Osteocyte (in vitro differentiated cells): ENCODE data around the gene HSPA8. TPM values are rescaled to one million over a fixed set of nuclear protein-coding genes. Genes with fewer than 3 reads are reported as not detected.

ENCODE experiments used
- DNase-seq: peaks from one replicate; pipeline ENCODE4 v3.0.0; 2021; ENCODE audit warnings: mixed read lengths; ENCODE audit not compliant: unreplicated experiment; ENCODE audit errors: extremely low spot score
- H3K27ac Mint-ChIP-seq: one replicate; pipeline ENCODE4 v1.8.0; 2021; ENCODE audit warnings: mild to moderate bottlenecking, mixed read lengths; ENCODE audit not compliant: unreplicated experiment
- H3K27me3 Mint-ChIP-seq: one replicate; pipeline ENCODE4 v1.8.0; 2021; ENCODE audit warnings: mixed read lengths; ENCODE audit not compliant: unreplicated experiment
- H3K36me3 Mint-ChIP-seq: one replicate; pipeline ENCODE4 v1.8.0; 2021; ENCODE audit warnings: mixed read lengths; ENCODE audit not compliant: unreplicated experiment
- H3K4me1 Mint-ChIP-seq: one replicate; pipeline ENCODE4 v1.8.0; 2021; ENCODE audit warnings: mixed read lengths; ENCODE audit not compliant: unreplicated experiment
- H3K4me3 Mint-ChIP-seq: one replicate; pipeline ENCODE4 v1.8.0; 2021; ENCODE audit warnings: mild to moderate bottlenecking, moderate library complexity, mixed read lengths; ENCODE audit not compliant: unreplicated experiment
- H3K9me3 Mint-ChIP-seq: one replicate; pipeline ENCODE4 v1.8.0; 2021; ENCODE audit warnings: mixed read lengths; ENCODE audit not compliant: unreplicated experiment
- CTCF ChIP-seq: fragments of 200-600 bp; sonication (generic); IDR thresholded peaks from 2 replicates; pipeline ENCODE4 v1.5.0; 2021; ENCODE audit warnings: antibody characterized with exemption, mild to moderate bottlenecking, moderate library complexity
- total RNA-seq: library from RNA; stranded (reverse); gene quantifications from 2 replicates; pipeline ENCODE4 v1.2.1, GENCODE V29; 2021

The HSPA8 gene
- total RNA-seq, 1 donor from 2014 or later = 1,095 TPM

- no peak overlapping the region for H3K4me3 Mint-ChIP-seq
- H3K9me3 Mint-ChIP-seq = no peaks in the 10 kb centered on the region
- TF ChIP-seq CTCF = no peak
- H3K4me1 Mint-ChIP-seq = peaks cover 20% of the 10 kb centered on the region
- peaks cover 10% of the 10 kb centered on the region for H3K36me3 Mint-ChIP-seq
- peak overlapping the region; percentile 50 for H3K27ac Mint-ChIP-seq
- no peak for DNase-seq
- no peaks in the 10 kb centered on the region for H3K27me3 Mint-ChIP-seq
Observed at GRCh38 chr11:123069908-123070821, 8.2 kb upstream of the HSPA8 start.

- DNase-seq = no peak
- H3K9me3 Mint-ChIP-seq = no peaks in the 10 kb centered on the region
- H3K27me3 Mint-ChIP-seq = no peaks in the 10 kb centered on the region
- peak overlapping the region; percentile 99 for H3K27ac Mint-ChIP-seq
- H3K4me3 Mint-ChIP-seq = no peak overlapping the region
- peaks cover 43% of the 10 kb centered on the region for H3K4me1 Mint-ChIP-seq
- H3K36me3 Mint-ChIP-seq = peaks cover 12% of the 10 kb centered on the region
- no peak for TF ChIP-seq CTCF
Observed at GRCh38 chr11:123065621-123066020, 3.7 kb upstream of the HSPA8 start.

GRCh38 chr11:123063826-123064657 is 2.1 kb upstream of the HSPA8 start:
- H3K36me3 Mint-ChIP-seq = peaks cover 26% of the 10 kb centered on the region
- H3K27me3 Mint-ChIP-seq = no peaks in the 10 kb centered on the region
- peak overlapping the region; percentile 99 for H3K27ac Mint-ChIP-seq
- no peak for DNase-seq
- peaks cover 53% of the 10 kb centered on the region for H3K4me1 Mint-ChIP-seq
- TF ChIP-seq CTCF = no peak
- H3K4me3 Mint-ChIP-seq = peak overlapping the region; percentile 94
- H3K9me3 Mint-ChIP-seq = no peaks in the 10 kb centered on the region

GRCh38 chr11:123062892-123063825 is 1.2 kb upstream of the HSPA8 start:
- Mint-ChIP-seq H3K9me3 (no peaks in the 10 kb centered on the region), H3K27me3 (no peaks in the 10 kb centered on the region), H3K4me3 (peak overlapping the region; percentile 94), H3K4me1 (peaks cover 59% of the 10 kb centered on the region), H3K27ac (peak overlapping the region; percentile 99), H3K36me3 (peaks cover 35% of the 10 kb centered on the region)
- no peak for DNase-seq
- peak; percentile 11 for TF ChIP-seq CTCF
